H1 (cell line): ENCODE results near the gene MBD3L5. TPM values are rescaled to one million over a fixed set of nuclear protein-coding genes. Genes with fewer than 3 reads are reported as not detected.

ENCODE experiments used
- CTCF ChIA-PET: fragments of 300-600 bp; sonication (Branson Sonifier 250); formaldehyde crosslinking; loops from one replicate; lab custom pipeline; 2021; ENCODE audit not compliant: partially characterized antibody; lab: Charles Lee
- POLR2A ChIA-PET: fragments of 300-600 bp; sonication (Branson Sonifier 250); formaldehyde crosslinking; loops from one replicate; lab custom pipeline; 2021; ENCODE audit warnings: inconsistent platforms; ENCODE audit not compliant: partially characterized antibody; lab: Charles Lee
- DNase-seq, 2 experiments: peaks; one replicate each; pipeline versions ENCODE4 v3.0.0 to v3.0.0-alpha.2; 2010 to 2022; ENCODE audit warnings: low spot score in 2 of 2, low read depth in 1 of 2, mixed read lengths in 1 of 2
- FAIRE-seq: peaks from 2 replicates; lab custom pipeline; 2011; peaks lifted over from hg19 to GRCh38; lab: Jason Lieb, UNC
- H2AFZ ChIP-seq: 2 replicates; pipeline ENCODE4 v1.8.1; 2012; ENCODE audit warnings: low read length, inconsistent platforms
- H2AK5ac ChIP-seq: 2 replicates; pipeline ENCODE4 v1.6.1; 2013; ENCODE audit warnings: low read depth, low read length
- H2BK120ac ChIP-seq: replicated peaks from 2 replicates; pipeline ENCODE3; 2013; ENCODE audit warnings: low read depth, low read length, inconsistent platforms
- H2BK12ac ChIP-seq: 2 replicates; pipeline ENCODE4 v1.6.1; 2013; ENCODE audit warnings: low read depth, low read length
- H2BK15ac ChIP-seq: 2 replicates; pipeline ENCODE4 v1.6.1; 2013; ENCODE audit warnings: low read length
- H2BK20ac ChIP-seq: 2 replicates; pipeline ENCODE4 v1.6.1; 2013; ENCODE audit warnings: low read length
- H2BK5ac ChIP-seq: 2 replicates; pipeline ENCODE4 v1.6.1; 2013; ENCODE audit warnings: low read depth, low read length
- H3K14ac ChIP-seq: 2 replicates; pipeline ENCODE4 v1.6.1; 2013; ENCODE audit warnings: inconsistent platforms; ENCODE audit not compliant: insufficient read length
- H3K18ac ChIP-seq: 2 replicates; pipeline ENCODE4 v1.6.1; 2013; ENCODE audit warnings: low read length; ENCODE audit errors: extremely low read depth
- H3K23ac ChIP-seq: 2 replicates; pipeline ENCODE4 v1.6.1; 2013; ENCODE audit warnings: inconsistent platforms; ENCODE audit not compliant: insufficient read length
- H3K23me2 ChIP-seq: 2 replicates; pipeline ENCODE4 v1.6.1; 2013; ENCODE audit warnings: low read depth, low read length
- H3K27ac ChIP-seq: 2 replicates; pipeline ENCODE4 v1.6.1; 2011; ENCODE audit warnings: low read depth, low read length, inconsistent platforms
- H3K27me3 ChIP-seq, 4 experiments: replicated peaks in 1 of 4; 1 replicate in 1 of 4; 2 replicates in 3 of 4; pipeline versions ENCODE4 v1.6.1 to v1.8.1; 2011 to 2013; ENCODE audit warnings: low read length in 3 of 4, mild to moderate bottlenecking in 3 of 4, inconsistent platforms in 2 of 4, mixed read lengths in 2 of 4, moderate library complexity in 1 of 4; ENCODE audit not compliant: control insufficient read depth in 3 of 4, insufficient read depth in 3 of 4; ENCODE audit errors: extremely low read depth in 1 of 4
- H3K36me3 ChIP-seq, 4 experiments: 2 replicates each; pipeline versions ENCODE4 v1.6.1 to v1.8.1; 2011 to 2013; ENCODE audit warnings: mild to moderate bottlenecking in 4 of 4, low read length in 3 of 4, moderate library complexity in 2 of 4, control low read depth in 1 of 4, inconsistent platforms in 1 of 4; ENCODE audit not compliant: insufficient read depth in 4 of 4, control insufficient read depth in 2 of 4
- H3K4ac ChIP-seq: replicated peaks from 2 replicates; pipeline ENCODE3; 2013; ENCODE audit warnings: low read length, low read depth, mixed read lengths, inconsistent platforms; ENCODE audit not compliant: insufficient read length
- H3K4me1 ChIP-seq, 4 experiments: replicated peaks in 1 of 4; 1 replicate in 1 of 4; 2 replicates in 3 of 4; pipeline versions ENCODE4 v1.6.1 to v1.8.1; 2011 to 2013; ENCODE audit warnings: low read length in 3 of 4, inconsistent platforms in 2 of 4, mixed read lengths in 1 of 4; ENCODE audit not compliant: insufficient read depth in 4 of 4, control insufficient read depth in 3 of 4
- H3K4me2 ChIP-seq, 2 experiments: 2 replicates each; pipeline versions ENCODE4 v1.6.1 to v1.8.1; 2011 to 2013; ENCODE audit warnings: low read depth in 2 of 2, low read length in 2 of 2, control low read depth in 1 of 2, inconsistent platforms in 1 of 2, mild to moderate bottlenecking in 1 of 2; ENCODE audit not compliant: insufficient read depth in 1 of 2
- H3K4me3 ChIP-seq, 4 experiments: fragments of 200-600, 300-600 bp in 1 of 4; sonication (generic), shearing (Covaris generic), sonication (Bioruptor Twin) in 1 of 4; 2 replicates each; pipeline versions ENCODE4 v1.5.1 to v1.8.1; 2011 to 2016; ENCODE audit warnings: low read length in 4 of 4, low read depth in 3 of 4, control low read depth in 2 of 4, inconsistent platforms in 2 of 4, mild to moderate bottlenecking in 2 of 4, mixed read lengths in 1 of 4, moderate library complexity in 1 of 4; ENCODE audit not compliant: insufficient read depth in 2 of 4; ENCODE audit errors: extremely low read depth in 1 of 4
- H3K56ac ChIP-seq: replicated peaks from 2 replicates; pipeline ENCODE3; 2013; ENCODE audit warnings: low read depth, mild to moderate bottlenecking, mixed read lengths, low read length, inconsistent platforms; ENCODE audit not compliant: insufficient read length
- H3K79me1 ChIP-seq: 2 replicates; pipeline ENCODE4 v1.6.1; 2013; ENCODE audit warnings: low read depth, low read length, control low read depth
- H3K79me2 ChIP-seq, 2 experiments: 2 replicates each; pipeline versions ENCODE4 v1.6.1 to v1.8.1; 2012 to 2013; ENCODE audit warnings: low read length in 2 of 2, mild to moderate bottlenecking in 2 of 2, inconsistent platforms in 1 of 2; ENCODE audit not compliant: insufficient read depth in 2 of 2, control insufficient read depth in 1 of 2
- H3K9ac ChIP-seq, 4 experiments: replicated peaks in 1 of 4; 1 replicate in 1 of 4; 2 replicates in 3 of 4; pipeline versions ENCODE4 v1.6.1 to v1.8.1; 2011 to 2013; ENCODE audit warnings: low read depth in 3 of 4, low read length in 3 of 4, control low read depth in 2 of 4, mild to moderate bottlenecking in 2 of 4, moderate library complexity in 2 of 4, inconsistent platforms in 1 of 4; ENCODE audit errors: extremely low read depth in 1 of 4
- H3K9me3 ChIP-seq, 2 experiments: 2 replicates each; pipeline versions ENCODE4 v1.6.1 to v1.8.1; 2012 to 2013; ENCODE audit warnings: mild to moderate bottlenecking in 2 of 2, moderate library complexity in 2 of 2, control low read depth in 1 of 2, inconsistent platforms in 1 of 2, low read depth in 1 of 2, low read length in 1 of 2, mixed read lengths in 1 of 2; ENCODE audit not compliant: insufficient read depth in 2 of 2
- H4K20me1 ChIP-seq, 2 experiments: replicated peaks in 1 of 2; 2 replicates each; pipeline versions ENCODE3 to v1.8.1; 2011 to 2013; ENCODE audit warnings: inconsistent platforms in 2 of 2, low read length in 2 of 2, mild to moderate bottlenecking in 1 of 2; ENCODE audit not compliant: insufficient read depth in 2 of 2, control insufficient read depth in 1 of 2
- H4K5ac ChIP-seq: 2 replicates; pipeline ENCODE4 v1.6.1; 2013; ENCODE audit warnings: low read length, low read depth, mixed read lengths, inconsistent platforms; ENCODE audit not compliant: insufficient read length
- H4K8ac ChIP-seq: 2 replicates; pipeline ENCODE4 v1.8.0; 2013; ENCODE audit warnings: mild to moderate bottlenecking, moderate library complexity, low read length, inconsistent platforms; ENCODE audit not compliant: insufficient read depth; ENCODE audit errors: extremely low read depth
- H4K91ac ChIP-seq: replicated peaks from 2 replicates; pipeline ENCODE3; 2013; ENCODE audit warnings: low read length, mixed read lengths, inconsistent platforms; ENCODE audit not compliant: insufficient read length
- CEBPB ChIP-seq: IDR thresholded peaks from 2 replicates; pipeline ENCODE4 v1.6.1; 2012; ENCODE audit warnings: low read depth, low read length
- CREB1 ChIP-seq: IDR thresholded peaks from 2 replicates; pipeline ENCODE4 v1.6.1; 2012; ENCODE audit warnings: inconsistent platforms
- JUND ChIP-seq: IDR thresholded peaks from 2 replicates; pipeline ENCODE4 v1.6.1; 2011; ENCODE audit warnings: mild to moderate bottlenecking, improper control_type of control experiment, low read length
- PHF8 ChIP-seq: fragments of 200-600 bp; sonication (generic); conservative IDR thresholded peaks from 2 replicates; pipeline ENCODE4 v1.7.1; 2012; ENCODE audit warnings: low read depth, mild to moderate bottlenecking, inconsistent platforms, low read length, moderate library complexity
- POLR2AphosphoS5 ChIP-seq: IDR thresholded peaks from 2 replicates; pipeline ENCODE4 v1.6.1; 2011; ENCODE audit warnings: low read depth, low read length
- SIN3A ChIP-seq, 2 experiments: IDR thresholded peaks in 1 of 2; conservative IDR thresholded peaks in 1 of 2; 2 replicates each; pipeline ENCODE4 v1.6.1; 2011 to 2012; ENCODE audit warnings: low read length in 2 of 2, improper control_type of control experiment in 1 of 2, low read depth in 1 of 2, mild to moderate bottlenecking in 1 of 2
- WGBS, 2 experiments: shearing (Covaris generic) in 1 of 2; methylation state at CpG; one replicate each; pipeline versions ENCODE4 v1.1.6 to v1.1.7; 2013 to 2015; ENCODE audit warnings: low lambda C conversion rate in 2 of 2, mixed read lengths in 2 of 2, inconsistent platforms in 1 of 2, low coverage in 1 of 2, missing lambda C conversion rate in 1 of 2; ENCODE audit not compliant: insufficient replicate concordance in 2 of 2, insufficient coverage in 1 of 2, insufficient read length in 1 of 2; ENCODE audit errors: extremely low coverage in 1 of 2, missing lambda C conversion rate in 1 of 2; 5-methylcytosine and 5-hydroxymethylcytosine counted together
- polyA plus RNA-seq, 7 experiments: library from polyadenylated mRNA; depleted of rRNA in 3 of 7; stranded (reverse) in 5 of 7; unstranded in 2 of 7; fragments of >200 nt in 5 of 7; fragments of 200-250 nt in 2 of 7; gene quantifications; 1 replicate in 5 of 7; 2 replicates in 1 of 7; 4 replicates in 1 of 7; pipeline versions ENCODE4 v1.2.1 to v1.2.3, GENCODE V29; 2011 to 2013; ENCODE audit warnings: missing spikeins in 2 of 7, mixed read lengths in 2 of 7
- total RNA-seq: library from RNA; stranded (reverse); fragmentation: NEBNext Ultra II Directional; extraction: Animal tissue kit (Norgen Biotek cat#: 25700); gene quantifications from 2 replicates; pipeline ENCODE4 v1.2.1, GENCODE V29; 2021

MBD3L5 gene
- total and polyA plus RNA-seq, 2 of the 8 experiments (the other 6 are each of a cell fraction or from before 2014, with no cell fraction given): not detected

DNA sequence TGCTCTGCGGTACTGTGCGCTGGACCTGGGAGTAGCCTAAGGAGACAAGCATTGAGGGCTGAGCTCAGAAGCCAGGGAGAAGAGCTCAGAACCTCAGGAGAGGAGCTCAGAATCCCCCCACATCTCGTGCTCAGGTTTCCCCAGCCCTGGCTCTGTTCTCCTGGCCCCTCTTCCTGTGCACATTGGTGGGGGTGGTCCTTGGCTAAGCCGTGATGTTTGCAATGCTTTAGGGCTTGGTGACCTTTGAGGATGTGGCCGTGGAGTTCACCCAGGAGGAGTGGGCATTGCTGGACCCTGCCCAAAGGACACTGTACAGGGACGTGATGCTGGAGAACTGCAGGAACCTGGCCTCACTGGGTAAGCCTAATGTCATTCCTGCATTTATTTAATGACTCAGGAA is 45.8 kb downstream of the MBD3L5 start:
- Histone ChIP-seq H3K56ac (no peak overlapping the region), H3K27ac (no peak overlapping the region), H2BK120ac (no peak overlapping the region), H2BK5ac (no peak overlapping the region), H2BK12ac (no peak overlapping the region), H3K79me2 (no peaks in the 10 kb centered on the region), H3K14ac (no peak overlapping the region), H3K36me3 (peaks cover 27 to 88% (median 61%) of the 10 kb centered on the region in 4 experiments), H4K5ac (no peak overlapping the region), H3K79me1 (no peaks in the 10 kb centered on the region), H3K27me3 (no peaks in the 10 kb centered on the region), H3K23me2 (no peaks in the 10 kb centered on the region), H2BK20ac (no peak overlapping the region), H2AK5ac (no peak overlapping the region), H3K9me3 (peaks cover 33 to 50% of the 10 kb centered on the region in 2 experiments), H3K9ac (no peak overlapping the region), H3K23ac (no peak overlapping the region), H3K4me1 (no peaks in the 10 kb centered on the region), H3K4me3 (no peak overlapping the region), H2AFZ (no peak overlapping the region), H3K18ac (no peak overlapping the region), H3K4me2 (no peak overlapping the region), H4K91ac (no peak overlapping the region), H3K4ac (no peak overlapping the region), H4K8ac (no peak overlapping the region), H4K20me1 (no peaks in the 10 kb centered on the region), H2BK15ac (no peak overlapping the region)
- 94% methylated on average over 6 of the region's 6 CpGs; no CpG with 5 or more reads in 1 of the 2 experiments for WGBS, 2 experiments
- ChIA-PET CTCF (no interaction called here), POLR2A (interaction anchor here (0.6 to 1.4 kb wide), 2 partner anchors 11 to 586 kb away, joined by 3 read pairs; no protein-coding TSS in a partner anchor)
- DNase-seq: no peak
- no peak for FAIRE-seq
- TF ChIP-seq CEBPB: no peak
- TF ChIP-seq POLR2AphosphoS5: no peak
- no peak for TF ChIP-seq CREB1
- no peak for TF ChIP-seq SIN3A (conservative IDR thresholded peaks at IDR 0.05 in 1 of 2, IDR thresholded peaks at IDR 0.05 in 1 of 2; ENCODE audit: low read depth in 1 of 2, low read length in 2 of 2)
- no peak for TF ChIP-seq PHF8
- no peak for TF ChIP-seq JUND
